ENCODE results near the gene ZNF584. TPM values are rescaled to one million over a fixed set of nuclear protein-coding genes. Genes with fewer than 3 reads are reported as not detected.

The ZNF584 gene
- total and polyA plus RNA-seq, 8 donors, result 4.1 to 8.5 (median 5.1) TPM

- no peaks in the 10 kb centered on the region for H3K27me3 ChIP-seq
- peak; percentile 94 to 99 (median 96) for DNase-seq
- peak within 1 kb of the TSS; percentile 91 to 98 (median 97) for H3K27ac ChIP-seq
- H3K4me1 ChIP-seq, result peaks cover 12 to 34% (median 19%) of the 10 kb centered on the region in 3 donors
- FAIRE-seq, result peak; percentile 29
- intact Hi-C loops (cut with DNase I), result no loop called here
- peak; percentile 91 to 96 (median 93) for ATAC-seq
- no peaks in the 10 kb centered on the region for H3K9me3 ChIP-seq
- H3K4me3 ChIP-seq, result peak within 1 kb of the TSS; percentile 62 to 77 (median 68)
- H3K36me3 ChIP-seq, result peaks cover 0 to 5% (median 2%) of the 10 kb centered on the region in 3 donors
- WGBS, 2 donors, result 0 to 1% methylated on average over 64 of the region's 64 CpGs
- TF ChIP-seq, protein P1, sequence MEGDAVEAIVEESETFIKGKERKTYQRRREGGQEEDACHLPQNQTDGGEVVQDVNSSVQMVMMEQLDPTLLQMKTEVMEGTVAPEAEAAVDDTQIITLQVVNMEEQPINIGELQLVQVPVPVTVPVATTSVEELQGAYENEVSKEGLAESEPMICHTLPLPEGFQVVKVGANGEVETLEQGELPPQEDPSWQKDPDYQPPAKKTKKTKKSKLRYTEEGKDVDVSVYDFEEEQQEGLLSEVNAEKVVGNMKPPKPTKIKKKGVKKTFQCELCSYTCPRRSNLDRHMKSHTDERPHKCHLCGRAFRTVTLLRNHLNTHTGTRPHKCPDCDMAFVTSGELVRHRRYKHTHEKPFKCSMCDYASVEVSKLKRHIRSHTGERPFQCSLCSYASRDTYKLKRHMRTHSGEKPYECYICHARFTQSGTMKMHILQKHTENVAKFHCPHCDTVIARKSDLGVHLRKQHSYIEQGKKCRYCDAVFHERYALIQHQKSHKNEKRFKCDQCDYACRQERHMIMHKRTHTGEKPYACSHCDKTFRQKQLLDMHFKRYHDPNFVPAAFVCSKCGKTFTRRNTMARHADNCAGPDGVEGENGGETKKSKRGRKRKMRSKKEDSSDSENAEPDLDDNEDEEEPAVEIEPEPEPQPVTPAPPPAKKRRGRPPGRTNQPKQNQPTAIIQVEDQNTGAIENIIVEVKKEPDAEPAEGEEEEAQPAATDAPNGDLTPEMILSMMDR (IDR thresholded peaks at IDR 0.05), result no peak
Observed at GRCh38 chr19:58386576-58387337, 21.7 kb upstream of the ZNF584 start, which contains the start of gene RPS5. Gene RPS5 (plus strand): TSS chr19:58387269. CDS start chr19:58388138, 869 bp downstream.

GRCh38 chr19:58387338-58388174, 20.9 kb upstream of the ZNF584 start:
- 3 to 5% methylated on average over 39 of the region's 39 CpGs for WGBS, 2 donors
- TF ChIP-seq, protein P1 (IDR thresholded peaks at IDR 0.05), result no peak
- no peaks in the 10 kb centered on the region for H3K9me3 ChIP-seq
- H3K4me1 ChIP-seq, result peaks cover 12 to 30% (median 19%) of the 10 kb centered on the region in 3 donors
- H3K27ac ChIP-seq, result peak overlapping the region; percentile 91 to 98 (median 97)
- FAIRE-seq, result no peak
- intact Hi-C loops (cut with DNase I), result no loop called here
- ATAC-seq, result no peak
- no peaks in the 10 kb centered on the region for H3K27me3 ChIP-seq
- peaks cover 0 to 5% (median 2%) of the 10 kb centered on the region in 3 donors for H3K36me3 ChIP-seq
- peak in 2 of 6 donors; percentile 20 to 31 for DNase-seq
- peak overlapping the region; percentile 62 to 77 (median 68) for H3K4me3 ChIP-seq

DNA sequence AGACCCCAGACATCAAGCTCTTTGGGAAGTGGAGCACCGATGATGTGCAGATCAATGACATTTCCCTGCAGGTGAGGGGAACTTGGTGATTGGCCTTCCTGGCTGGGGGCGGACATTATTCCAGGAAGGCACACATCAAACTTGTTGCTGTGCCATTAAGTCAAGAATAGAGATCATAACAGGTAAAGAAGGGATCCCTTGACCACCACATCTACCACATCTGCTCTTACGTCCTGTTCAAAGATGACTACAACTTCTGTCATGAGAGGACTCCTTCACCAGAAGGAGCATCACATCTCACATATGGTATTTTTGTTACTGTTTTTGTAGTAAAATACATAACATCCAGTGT, 20.3 kb upstream of the ZNF584 start:
- intact Hi-C loops (cut with DNase I), result no loop called here
- Histone ChIP-seq H3K4me1 (peaks cover 12 to 30% (median 19%) of the 10 kb centered on the region in 3 donors), H3K27ac (no peak overlapping the region), H3K36me3 (peaks cover 0 to 11% (median 7%) of the 10 kb centered on the region in 3 donors), H3K4me3 (peak overlapping the region; percentile 62 to 77 (median 68)), H3K27me3 (no peaks in the 10 kb centered on the region), H3K9me3 (no peaks in the 10 kb centered on the region)
- DNase-seq (peak in 1 of 6 donors; percentile 31), FAIRE-seq (no peak), ATAC-seq (no peak)
- WGBS, 2 donors, result 51 to 58% methylated on average over 3 of the region's 3 CpGs
- TF ChIP-seq, protein P1 (IDR thresholded peaks at IDR 0.05), result no peak

- H3K4me1 ChIP-seq, result peaks cover 6 to 19% (median 13%) of the 10 kb centered on the region in 3 donors
- intact Hi-C loops (cut with DNase I), result no loop called here
- no peak for ATAC-seq
- FAIRE-seq, result no peak
- H3K4me3 ChIP-seq, result no peak overlapping the region
- H3K9me3 ChIP-seq, result no peaks in the 10 kb centered on the region
- peaks cover 4 to 28% (median 24%) of the 10 kb centered on the region in 3 donors for H3K36me3 ChIP-seq
- peak in 1 of 6 donors; percentile 25 for DNase-seq
- H3K27me3 ChIP-seq, result no peaks in the 10 kb centered on the region
- no peak overlapping the region for H3K27ac ChIP-seq
- TF ChIP-seq, protein P1 (IDR thresholded peaks at IDR 0.05), result no peak
- WGBS, 2 donors, result 92 to 93% methylated on average over 26 of the region's 26 CpGs
Observed at GRCh38 chr19:58392945-58393724, 15.3 kb upstream of the ZNF584 start.
